MM.1S (cell line): ENCODE measurements around the gene CHSY3.

Experiments
- DNase-seq: peaks from one replicate; pipeline ENCODE4 v3.0.0-alpha.2; 2015
- H2AFZ ChIP-seq: fragments of 300-600 bp; sonication (generic); 2 replicates; pipeline ENCODE4 v1.6.0; 2016; ENCODE audit warnings: antibody characterized with exemption, low read length
- H3F3A ChIP-seq: fragments of 300-600 bp; sonication (generic); 2 replicates; pipeline ENCODE4 v1.6.1; 2016; ENCODE audit warnings: mild to moderate bottlenecking, antibody characterized with exemption, low read length, moderate library complexity, mixed read lengths; ENCODE audit not compliant: insufficient read depth
- H3K27ac ChIP-seq: fragments of 300-600 bp; sonication (generic); 2 replicates; pipeline ENCODE4 v1.5.1; 2016; ENCODE audit warnings: mild to moderate bottlenecking, low read length
- H3K27me3 ChIP-seq: fragments of 300-600 bp; sonication (generic); replicated peaks from 2 replicates; pipeline ENCODE4 v1.6.0; 2016; ENCODE audit warnings: low read length; ENCODE audit not compliant: insufficient read depth
- H3K36me3 ChIP-seq: fragments of 300-600 bp; sonication (generic); replicated peaks from 2 replicates; pipeline ENCODE4 v1.6.1; 2016; ENCODE audit warnings: mild to moderate bottlenecking, low read length, mixed read lengths; ENCODE audit not compliant: insufficient read depth
- H3K4me1 ChIP-seq: fragments of 300-600 bp; sonication (generic); 2 replicates; pipeline ENCODE4 v1.6.1; 2016; ENCODE audit warnings: low read length, mixed read lengths
- H3K4me2 ChIP-seq: fragments of 300-600 bp; sonication (generic); 2 replicates; pipeline ENCODE4 v1.6.0; 2016; ENCODE audit warnings: low read depth, low read length
- H3K4me3 ChIP-seq: fragments of 300-600 bp; sonication (generic); 2 replicates; pipeline ENCODE4 v1.5.1; 2016; ENCODE audit warnings: low read length, mixed read lengths
- H3K79me2 ChIP-seq: fragments of 300-600 bp; sonication (generic); 2 replicates; pipeline ENCODE4 v1.6.1; 2016; ENCODE audit warnings: mixed run types, low read length, mixed read lengths
- H3K9ac ChIP-seq: fragments of 300-600 bp; sonication (generic); 2 replicates; pipeline ENCODE4 v1.6.1; 2016; ENCODE audit warnings: low read length, mixed read lengths
- H3K9me2 ChIP-seq: fragments of 300-600 bp; sonication (generic); replicated peaks from 2 replicates; pipeline ENCODE4 v1.6.1; 2016; ENCODE audit warnings: mild to moderate bottlenecking, low read length, mixed read lengths; ENCODE audit not compliant: insufficient read depth
- H3K9me3 ChIP-seq: fragments of 300-600 bp; sonication (generic); replicated peaks from 2 replicates; pipeline ENCODE4 v1.6.1; 2016; ENCODE audit warnings: mild to moderate bottlenecking, low read length, mixed read lengths; ENCODE audit not compliant: insufficient read depth
- H4K20me1 ChIP-seq: fragments of 300-600 bp; sonication (generic); 2 replicates; pipeline ENCODE4 v1.6.1; 2016; ENCODE audit warnings: mild to moderate bottlenecking, low read length, moderate library complexity, mixed read lengths; ENCODE audit not compliant: insufficient read depth
- CTCF ChIP-seq: fragments of 300-600 bp; sonication (generic); IDR thresholded peaks from 2 replicates; pipeline ENCODE4 v1.5.1; 2016; ENCODE audit warnings: antibody characterized with exemption, low read length, mixed read lengths
- EZH2 ChIP-seq: fragments of 300-600 bp; sonication (generic); optimal IDR thresholded peaks from 2 replicates; pipeline ENCODE3; 2017; ENCODE audit warnings: low read depth, mild to moderate bottlenecking, antibody characterized with exemption, low read length, mixed read lengths
- EZH2phosphoT487 ChIP-seq: fragments of 300-600 bp; sonication (generic); IDR thresholded peaks from 2 replicates; pipeline ENCODE4 v1.6.1; 2018; ENCODE audit warnings: antibody characterized with exemption, low read length

The CHSY3 gene

GRCh38 chr5:129996896-129997295, 92.6 kb downstream of the CHSY3 start:
- no peak for DNase-seq
- no peaks in the 10 kb centered on the region for H3K36me3 ChIP-seq

GRCh38 chr5:130000460-130000859, 96.2 kb downstream of the CHSY3 start:
- no peaks in the 10 kb centered on the region for H3K9me3 ChIP-seq
- no peak for DNase-seq
- H3K4me2 ChIP-seq: no peak overlapping the region
- TF ChIP-seq EZH2phosphoT487: no peak
- TF ChIP-seq CTCF: no peak
- TF ChIP-seq EZH2: no peak
- no peaks in the 10 kb centered on the region for H3K27me3 ChIP-seq
- no peaks in the 10 kb centered on the region for H3F3A ChIP-seq
- no peaks in the 10 kb centered on the region for H3K36me3 ChIP-seq
- H3K27ac ChIP-seq: no peak overlapping the region
- no peak overlapping the region for H3K9ac ChIP-seq
- H2AFZ ChIP-seq: no peak overlapping the region
- H3K4me1 ChIP-seq: no peaks in the 10 kb centered on the region
- no peaks in the 10 kb centered on the region for H3K79me2 ChIP-seq
- H4K20me1 ChIP-seq: no peaks in the 10 kb centered on the region
- no peak overlapping the region for H3K4me3 ChIP-seq
- no peaks in the 10 kb centered on the region for H3K9me2 ChIP-seq

More at GRCh38 chr5:129996896-129997295, 92.6 kb downstream of the CHSY3 start:
- H3K4me3 ChIP-seq: no peak overlapping the region
- H3F3A ChIP-seq: no peaks in the 10 kb centered on the region
- no peak overlapping the region for H3K9ac ChIP-seq
- no peak overlapping the region for H3K4me2 ChIP-seq
- no peak overlapping the region for H2AFZ ChIP-seq
- no peaks in the 10 kb centered on the region for H3K27me3 ChIP-seq
- H3K79me2 ChIP-seq: no peaks in the 10 kb centered on the region
- TF ChIP-seq CTCF (no peak), EZH2phosphoT487 (no peak), EZH2 (no peak)
- H3K9me2 ChIP-seq: no peaks in the 10 kb centered on the region
- H3K4me1 ChIP-seq: no peaks in the 10 kb centered on the region
- H4K20me1 ChIP-seq: no peaks in the 10 kb centered on the region
- no peaks in the 10 kb centered on the region for H3K9me3 ChIP-seq
- H3K27ac ChIP-seq: no peak overlapping the region

- TF ChIP-seq EZH2phosphoT487 (no peak), EZH2 (no peak), CTCF (no peak)
- Histone ChIP-seq H2AFZ (no peak overlapping the region), H3K9me2 (no peaks in the 10 kb centered on the region), H3F3A (no peaks in the 10 kb centered on the region), H3K4me1 (no peaks in the 10 kb centered on the region), H3K36me3 (no peaks in the 10 kb centered on the region), H3K4me3 (no peak overlapping the region), H3K9ac (no peak overlapping the region), H3K27me3 (no peaks in the 10 kb centered on the region), H4K20me1 (no peaks in the 10 kb centered on the region), H3K9me3 (no peaks in the 10 kb centered on the region), H3K27ac (no peak overlapping the region), H3K4me2 (no peak overlapping the region), H3K79me2 (no peaks in the 10 kb centered on the region)
- DNase-seq: no peak
These were observed 97.9 kb downstream of the CHSY3 start for GRCh38 chr5:130002183-130002582.
